ENCODE results near the gene PALD1.

PALD1 gene

GRCh38 chr10:70558295-70558694, 79.7 kb downstream of the PALD1 start:
- DNase-seq, result no peak

- no peak for DNase-seq
Measured at GRCh38 chr10:70558871-70559810, 80.6 kb downstream of the PALD1 start.

- no peak for DNase-seq
Measured at GRCh38 chr10:70559861-70560260, 81.3 kb downstream of the PALD1 start.

GRCh38 chr10:70560511-70560941, 82.0 kb downstream of the PALD1 start:
- DNase-seq, result no peak

GRCh38 chr10:70561070-70561469, 82.5 kb downstream of the PALD1 start:
- DNase-seq, result no peak

- DNase-seq, result no peak
Measured at GRCh38 chr10:70561558-70561957, 83.0 kb downstream of the PALD1 start.

GRCh38 chr10:70562036-70562755, 83.6 kb downstream of the PALD1 start:
- no peak for DNase-seq

GRCh38 chr10:70563230-70563629, 84.7 kb downstream of the PALD1 start:
- DNase-seq, result no peak

GRCh38 chr10:70564113-70564725, 85.7 kb downstream of the PALD1 start:
- DNase-seq, result no peak

GRCh38 chr10:70564901-70565351, 86.4 kb downstream of the PALD1 start:
- DNase-seq, result no peak

- no peak for DNase-seq
Measured at GRCh38 chr10:70565556-70566514, 87.3 kb downstream of the PALD1 start.

GRCh38 chr10:70566515-70567290, 88.1 kb downstream of the PALD1 start:
- DNase-seq, result no peak

GRCh38 chr10:70567603-70568002, 89.0 kb downstream of the PALD1 start:
- DNase-seq, result no peak

GRCh38 chr10:70568113-70568512, 89.5 kb downstream of the PALD1 start:
- no peak for DNase-seq

- DNase-seq, result no peak
Measured at GRCh38 chr10:70568781-70569495, 90.4 kb downstream of the PALD1 start.

- DNase-seq, result no peak
Measured at GRCh38 chr10:70571236-70571635, 92.7 kb downstream of the PALD1 start.

GRCh38 chr10:70571636-70572439, 93.3 kb downstream of the PALD1 start:
- no peak for DNase-seq

- DNase-seq, result no peak
Measured at GRCh38 chr10:70573599-70574506, 95.3 kb downstream of the PALD1 start.

- no peak for DNase-seq
Measured at GRCh38 chr10:70575486-70575873, 96.9 kb downstream of the PALD1 start.
